NCI-H2171 (cell line): ENCODE data around the gene CCDC68.
A peak's percentile ranks its signal among the peaks of the same experiment; 100 is the strongest.
"Not testable (repeated sequence)": the region's sequence is repeated elsewhere in the genome, so short reads cannot be mapped to it uniquely, and the experiment has no call there.

ENCODE experiments used
- DNase-seq: peaks from one replicate; lab custom pipeline; 2025; lab: John Stamatoyannopoulos, UW

CCDC68 gene, protein sequence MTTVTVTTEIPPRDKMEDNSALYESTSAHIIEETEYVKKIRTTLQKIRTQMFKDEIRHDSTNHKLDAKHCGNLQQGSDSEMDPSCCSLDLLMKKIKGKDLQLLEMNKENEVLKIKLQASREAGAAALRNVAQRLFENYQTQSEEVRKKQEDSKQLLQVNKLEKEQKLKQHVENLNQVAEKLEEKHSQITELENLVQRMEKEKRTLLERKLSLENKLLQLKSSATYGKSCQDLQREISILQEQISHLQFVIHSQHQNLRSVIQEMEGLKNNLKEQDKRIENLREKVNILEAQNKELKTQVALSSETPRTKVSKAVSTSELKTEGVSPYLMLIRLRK

GRCh38 chr18:54958704-54959625, at the start of gene CCDC68:
Gene CCDC68, minus strand, starts transcription at chr18:54959461. Its CDS starts 16,670 bp downstream, at chr18:54942791.
- DNase-seq: no peak

GRCh38 chr18:55007602-55008001, 48.3 kb upstream of the CCDC68 start:
- DNase-seq: no peak

- no peak for DNase-seq
Observed at GRCh38 chr18:55003695-55004094, 44.4 kb upstream of the CCDC68 start.

DNA sequence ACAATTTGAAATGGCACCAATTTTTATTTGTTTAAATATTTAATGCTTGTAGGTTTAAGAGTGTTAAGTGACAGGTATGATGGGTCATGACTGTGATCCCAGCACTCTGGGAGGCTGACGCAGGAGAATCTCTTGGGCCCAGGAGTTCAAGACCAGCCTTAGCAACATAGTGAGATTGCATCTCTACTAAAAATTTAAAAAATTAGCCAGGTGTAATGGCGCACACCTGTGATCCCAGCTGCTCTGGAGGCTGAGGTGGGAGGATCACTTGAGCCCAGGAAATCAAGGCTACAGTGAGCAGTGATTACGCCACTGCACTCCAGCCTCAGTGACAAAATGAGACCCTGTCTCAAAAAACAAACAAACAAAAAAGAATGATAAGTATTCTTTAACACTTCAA, 43.0 kb upstream of the CCDC68 start:
- no peak for DNase-seq

GRCh38 chr18:55001394-55002024, 42.2 kb upstream of the CCDC68 start:
- DNase-seq: no peak

- no peak for DNase-seq
Observed at GRCh38 chr18:55000529-55000928, 41.3 kb upstream of the CCDC68 start.

DNA sequence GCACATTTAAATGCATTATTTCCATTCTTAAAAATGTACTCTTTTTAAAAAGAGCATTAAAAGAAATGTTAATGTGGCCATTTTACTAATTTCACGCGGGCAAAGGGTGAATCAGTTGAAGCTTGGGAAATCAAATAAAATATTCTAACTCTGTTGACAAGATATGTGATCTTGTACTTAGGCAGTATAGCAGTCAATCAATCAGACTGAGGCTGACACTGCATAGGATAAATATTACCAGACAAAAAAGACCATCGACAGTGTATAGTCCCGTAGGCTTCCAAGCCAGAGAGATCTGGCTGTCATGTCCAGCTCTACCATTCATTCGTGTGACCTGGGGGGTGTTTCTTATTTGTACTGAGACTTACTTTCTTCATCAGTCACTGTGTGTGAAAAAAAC, 39.8 kb upstream of the CCDC68 start:
- DNase-seq: no peak

DNA sequence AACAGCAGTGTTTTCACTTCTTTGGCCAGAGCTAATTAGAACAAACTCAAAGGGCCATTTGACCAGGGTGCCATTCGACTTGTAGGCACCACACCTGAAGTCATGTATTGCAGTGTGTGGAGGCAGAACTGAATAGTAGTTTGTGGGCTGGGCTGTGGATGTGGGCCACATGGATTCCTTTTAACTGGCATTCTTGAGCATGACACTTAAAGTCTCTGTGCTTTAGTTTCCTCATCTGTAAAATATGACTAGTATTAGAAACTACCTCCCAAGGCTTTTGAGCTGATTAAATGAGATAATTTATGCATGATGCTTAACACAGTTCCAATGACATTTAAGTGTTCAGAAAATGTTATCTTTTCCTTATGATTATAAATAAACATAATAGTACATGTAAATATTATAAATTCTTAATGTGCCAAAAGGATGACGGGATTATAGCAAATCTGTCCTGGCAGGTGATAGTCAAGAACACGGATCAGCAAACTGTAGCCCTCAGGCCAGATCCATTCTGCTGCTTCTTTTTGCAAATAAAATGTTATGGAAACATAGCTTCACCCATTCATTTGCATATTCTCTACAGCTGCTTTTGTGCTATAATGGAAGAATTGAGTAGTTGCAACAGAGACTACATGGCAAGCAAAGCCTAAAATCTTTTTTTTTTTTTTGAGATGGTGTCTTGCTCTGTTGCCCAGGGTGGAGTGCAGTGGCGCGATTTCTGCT, 36.3 kb upstream of the CCDC68 start:
- DNase-seq: no peak

GRCh38 chr18:54991981-54992380, 32.7 kb upstream of the CCDC68 start:
- DNase-seq: no peak

- no peak for DNase-seq
Observed at GRCh38 chr18:54984908-54985307, 25.6 kb upstream of the CCDC68 start.

- DNase-seq: no peak
Observed at GRCh38 chr18:54983791-54984190, 24.5 kb upstream of the CCDC68 start.

GRCh38 chr18:54983041-54983686, 23.9 kb upstream of the CCDC68 start:
- peak; percentile 54 for DNase-seq

DNA sequence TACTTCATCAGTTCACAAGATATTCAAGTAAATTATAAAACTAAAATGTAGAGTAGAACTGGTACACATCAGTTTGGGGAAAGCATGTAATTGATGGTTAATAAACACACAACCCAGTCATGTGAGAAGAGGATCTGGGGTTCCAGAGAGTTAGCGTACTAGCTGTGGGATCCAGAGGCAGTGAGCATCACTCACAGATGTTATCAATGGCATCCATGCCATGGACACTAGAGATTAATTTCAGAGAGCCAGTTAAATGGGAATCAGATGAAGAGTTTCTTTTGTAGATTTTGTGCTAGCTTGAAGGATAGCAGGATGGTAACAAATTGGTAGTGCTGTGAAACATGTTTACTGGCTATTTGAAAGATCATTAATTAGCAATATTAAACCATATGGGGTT, 21.8 kb upstream of the CCDC68 start:
- no peak for DNase-seq

- DNase-seq: no peak
Observed at GRCh38 chr18:54975598-54975997, 16.3 kb upstream of the CCDC68 start.

DNA sequence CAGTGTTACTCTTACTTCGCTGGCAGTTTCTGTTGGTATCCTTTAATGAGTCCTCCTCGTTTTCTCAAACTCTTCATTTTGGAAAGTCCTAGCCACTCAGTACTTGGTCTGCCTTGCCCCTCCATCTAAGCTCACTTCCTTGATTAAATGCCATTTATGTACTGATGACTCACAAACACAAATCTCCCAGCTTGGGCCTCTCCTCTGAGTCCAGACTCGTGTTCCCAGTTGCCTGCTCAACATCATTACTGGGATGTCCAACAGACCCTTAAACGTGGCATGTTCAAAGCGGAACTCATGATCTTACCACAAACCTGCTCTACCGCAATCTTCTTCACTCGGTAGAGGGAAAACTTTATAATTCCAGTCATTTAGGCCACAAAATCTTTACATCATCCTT, 13.8 kb upstream of the CCDC68 start:
- no peak for DNase-seq

GRCh38 chr18:54968807-54969206, 9.5 kb upstream of the CCDC68 start:
- DNase-seq: no peak

- DNase-seq: not testable (repeated sequence)
Observed at GRCh38 chr18:54968237-54968636, 9.0 kb upstream of the CCDC68 start.

DNA sequence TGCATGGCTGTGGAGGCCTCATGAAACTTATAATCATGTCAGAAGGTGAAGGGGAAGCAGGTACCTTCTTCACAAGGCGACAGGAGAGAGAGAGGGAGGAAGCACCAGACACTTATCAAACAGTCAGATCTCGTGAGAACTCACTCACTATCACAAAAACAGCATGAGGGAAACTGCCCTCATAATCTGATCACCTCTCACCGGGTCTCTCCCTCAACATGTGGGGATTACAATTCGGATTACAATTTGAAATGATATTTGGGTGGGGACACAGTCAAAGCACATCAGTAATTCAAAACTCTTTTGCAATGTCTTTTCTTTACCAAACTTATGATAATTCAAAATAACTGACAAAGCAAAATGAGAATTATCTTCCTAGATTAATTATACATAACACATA, 8.5 kb upstream of the CCDC68 start:
- no peak for DNase-seq

GRCh38 chr18:54964741-54965140, 5.5 kb upstream of the CCDC68 start:
- DNase-seq: no peak

GRCh38 chr18:54962919-54963645, 3.8 kb upstream of the CCDC68 start:
- no peak for DNase-seq

DNA sequence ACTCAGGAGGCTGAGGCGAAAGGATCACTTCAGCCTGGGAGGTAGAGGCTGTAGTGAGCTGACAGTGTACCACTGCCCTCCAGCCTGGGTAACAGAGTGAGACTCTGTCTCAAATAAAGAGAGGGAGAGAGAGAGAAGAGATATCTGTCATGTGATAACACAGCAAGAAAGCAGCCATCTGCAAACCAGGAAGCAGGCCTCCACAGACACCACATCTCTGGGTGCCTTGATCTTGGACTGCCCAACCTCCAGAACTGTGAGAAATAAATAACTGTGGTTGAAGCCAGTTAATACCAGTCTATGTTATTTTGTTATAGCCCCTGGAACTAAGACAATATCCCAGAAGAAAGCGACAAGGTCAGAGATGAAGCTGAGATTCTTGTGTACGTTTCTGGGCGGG, 2.6 kb upstream of the CCDC68 start:
- DNase-seq: no peak
